Fibroblast of villous mesenchyme (primary cell): ENCODE data around the gene TNS4. TPM values are rescaled to one million over a fixed set of nuclear protein-coding genes. Genes with fewer than 3 reads are reported as not detected.
A peak's percentile ranks its signal among the peaks of the same experiment; 100 is the strongest.

ENCODE experiments used
- DNase-seq: peaks from one replicate; pipeline ENCODE4 v3.0.0-alpha.2; 2010; ENCODE audit warnings: low read depth
- H3K4me3 ChIP-seq: 2 replicates; pipeline ENCODE4 v1.5.1; 2011; ENCODE audit warnings: low read depth, mild to moderate bottlenecking, low read length
- CTCF ChIP-seq: IDR thresholded peaks from 2 replicates; pipeline ENCODE4 v1.5.1; 2012; ENCODE audit warnings: low read depth, mild to moderate bottlenecking, low read length; ENCODE audit not compliant: insufficient read depth
- total RNA-seq: library from RNA; depleted of rRNA; stranded (reverse); fragments of >200 nt; gene quantifications from 2 replicates; pipeline ENCODE4 v1.2.3, GENCODE V29; 2012

Gene TNS4
- total RNA-seq, 1 donor = not detected

- DNase-seq = peak; percentile 82
- TF ChIP-seq CTCF = no peak
- H3K4me3 ChIP-seq = peak overlapping the region; percentile 9
These were observed 1.8 kb downstream of the TNS4 start for GRCh38 chr17:40499551-40500189.

DNA sequence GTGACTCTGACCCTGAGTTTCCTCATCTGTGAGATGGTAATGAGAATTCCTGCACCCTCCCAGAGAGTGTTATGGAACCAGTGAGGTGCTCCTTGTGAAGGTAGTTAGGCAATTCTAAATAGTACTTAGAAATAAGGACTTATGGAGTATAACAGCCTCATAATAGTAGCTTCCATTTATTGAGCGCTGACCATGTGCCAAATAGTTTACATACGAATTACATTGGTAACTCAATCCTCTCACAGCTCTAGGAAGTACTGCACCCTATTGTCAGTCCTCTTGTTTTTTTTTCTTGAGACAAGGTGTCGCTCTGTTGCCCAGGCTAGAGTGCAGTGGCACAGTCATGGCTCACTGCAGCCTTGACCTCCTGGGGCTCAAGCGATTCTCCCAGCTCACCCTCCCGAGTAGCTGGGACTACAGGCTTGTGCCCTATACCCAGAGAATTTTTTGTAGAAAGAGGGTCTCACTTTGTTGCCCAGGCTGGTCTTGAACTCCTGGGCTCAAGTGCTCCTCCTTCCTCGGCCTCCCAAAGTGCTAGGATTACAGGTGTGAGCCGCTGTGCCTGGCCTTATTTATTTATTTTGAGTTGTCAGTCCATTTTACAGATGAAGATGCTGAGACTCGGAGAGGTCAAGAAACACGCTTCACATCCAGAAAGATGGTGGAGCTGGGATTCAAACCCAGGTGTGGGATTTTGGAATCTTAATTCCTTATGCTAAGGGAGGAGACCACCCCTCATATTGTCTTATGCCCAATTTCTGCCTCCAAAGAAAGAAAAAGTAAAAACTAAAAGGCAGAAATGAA lies 2.9 kb downstream of the TNS4 start:
- no peak for TF ChIP-seq CTCF
- H3K4me3 ChIP-seq = no peak overlapping the region
- DNase-seq = no peak

GRCh38 chr17:40497695-40498094 lies 3.7 kb downstream of the TNS4 start:
- H3K4me3 ChIP-seq = no peak overlapping the region
- no peak for TF ChIP-seq CTCF
- DNase-seq = peak; percentile 38

DNA sequence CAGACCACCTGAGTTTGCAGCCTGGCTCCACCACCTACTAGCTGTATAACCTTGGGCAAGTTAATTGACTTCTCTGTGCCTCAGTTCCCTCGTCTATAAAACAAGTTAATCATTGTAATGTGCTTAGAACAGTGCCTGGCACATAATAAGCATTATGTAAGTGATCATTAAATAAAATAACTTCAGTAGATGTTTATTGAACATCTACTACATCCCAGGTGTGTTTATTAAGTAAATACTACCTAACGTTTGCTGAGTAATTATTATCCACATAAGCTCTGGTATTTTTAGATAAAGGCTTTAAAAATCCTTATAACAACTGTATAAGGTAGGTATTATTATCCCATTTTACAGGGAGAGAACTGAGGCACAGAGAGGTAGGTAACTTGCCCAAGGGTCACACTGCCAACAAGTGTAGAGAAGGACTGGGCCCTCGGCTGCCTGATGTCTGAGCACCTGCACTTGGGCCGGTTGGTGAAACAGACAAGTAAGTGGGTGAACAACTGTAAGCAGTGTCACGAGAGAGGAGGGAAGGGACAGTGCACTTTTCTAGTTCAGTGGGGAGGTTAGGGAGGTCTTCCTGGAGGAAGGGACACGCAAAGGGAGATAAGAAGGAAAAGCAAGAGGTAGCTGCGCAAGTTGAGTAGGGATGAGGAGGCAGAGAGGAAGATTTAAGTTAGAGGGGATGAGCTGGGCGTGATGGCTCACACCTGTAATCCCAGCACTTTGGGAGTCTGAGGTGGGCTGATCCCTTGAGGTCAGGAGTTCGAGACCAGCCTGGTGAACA lies 4.6 kb downstream of the TNS4 start:
- H3K4me3 ChIP-seq = no peak overlapping the region
- DNase-seq = no peak
- no peak for TF ChIP-seq CTCF

DNA sequence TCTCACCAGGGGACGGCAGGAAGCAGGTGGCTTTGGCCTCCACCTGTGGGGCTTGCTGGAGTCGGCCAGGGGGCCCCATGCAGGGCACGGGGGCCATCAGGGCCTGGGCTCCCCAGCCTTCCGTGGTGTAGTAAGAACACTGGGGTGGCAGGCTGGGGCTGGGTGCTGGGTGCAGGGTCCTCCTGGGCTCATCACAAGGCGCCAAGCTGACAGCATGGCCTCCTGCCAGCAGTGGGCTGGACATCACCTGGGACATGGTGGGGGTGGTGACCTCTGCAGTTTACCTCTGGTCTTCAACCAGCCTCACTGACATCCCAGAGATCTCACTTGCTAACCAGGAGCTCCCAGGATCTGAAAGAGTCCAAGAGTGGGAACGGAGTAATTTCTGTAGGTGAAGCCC lies 5.3 kb downstream of the TNS4 start:
- no peak for DNase-seq
- no peak for TF ChIP-seq CTCF
- no peak overlapping the region for H3K4me3 ChIP-seq

DNA sequence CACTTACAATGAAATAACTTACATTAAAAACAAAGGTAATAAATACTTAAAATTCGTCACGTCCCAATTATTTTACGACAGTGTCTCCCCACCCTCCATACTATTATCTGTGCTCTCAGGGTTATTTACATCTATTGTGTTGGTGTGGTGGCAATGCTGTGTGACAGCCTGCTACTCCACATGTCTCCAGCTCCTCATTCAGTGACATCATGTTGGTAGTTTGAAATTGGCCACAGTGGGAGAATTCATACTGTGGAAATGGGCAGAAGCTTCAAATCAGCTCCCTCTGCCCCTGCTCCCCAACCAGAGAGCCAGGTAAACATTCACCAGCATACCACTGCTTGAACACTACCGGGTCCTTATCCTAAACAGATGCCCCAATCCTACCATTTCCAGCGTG lies 6.3 kb downstream of the TNS4 start:
- TF ChIP-seq CTCF = no peak
- H3K4me3 ChIP-seq = no peak overlapping the region
- DNase-seq = no peak
